NK-92 (cell line): ENCODE measurements around the gene MIGA1.
A peak's percentile ranks its signal among the peaks of the same experiment; 100 is the strongest.
"Not testable (repeated sequence)": the region's sequence is repeated elsewhere in the genome, so short reads cannot be mapped to it uniquely, and the experiment has no call there.

Source experiments
- DNase-seq: peaks from one replicate; lab custom pipeline; 2025; ENCODE audit not compliant: unreplicated experiment; lab: John Stamatoyannopoulos, UW

MIGA1 gene

DNA sequence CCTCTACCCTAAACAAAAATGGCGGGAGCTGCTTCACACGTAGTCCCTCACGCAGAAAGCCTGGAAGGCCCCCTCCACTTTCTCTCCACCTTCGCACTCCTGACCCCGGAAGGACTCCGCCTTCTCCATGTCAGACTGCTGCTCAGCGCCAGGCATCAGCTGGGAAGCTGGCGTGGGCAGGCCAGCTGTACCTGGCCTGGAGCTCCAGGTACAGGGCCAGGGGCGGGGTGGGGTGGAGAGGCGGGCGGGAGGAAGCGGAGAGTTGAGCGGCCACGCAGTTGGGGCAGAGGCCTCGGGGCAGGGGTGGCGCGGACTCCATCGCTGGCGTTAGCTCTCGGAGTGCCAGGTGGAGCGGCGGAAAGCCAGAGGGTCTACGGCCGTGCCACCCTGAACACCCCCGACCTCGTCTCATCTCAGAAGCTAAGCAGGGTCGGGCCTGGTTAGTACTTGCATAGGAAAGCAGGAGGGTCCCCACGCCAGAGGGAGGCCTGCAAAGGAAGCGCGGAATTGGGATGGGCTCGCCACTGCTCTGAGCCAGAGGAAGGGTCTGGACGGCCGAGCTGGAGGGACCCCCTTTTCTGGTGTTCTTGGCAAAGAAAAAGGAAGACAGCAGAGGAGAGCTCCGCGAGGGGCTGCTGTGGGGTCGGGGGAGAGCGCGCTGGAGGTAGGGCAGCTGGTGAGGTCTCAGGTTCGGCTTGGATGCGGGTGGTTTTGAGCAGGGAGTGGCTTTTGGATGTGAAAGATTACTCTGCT lies at the start of gene MIGA1:
Gene MIGA1 (plus strand): TSS at position 121 of the 753 bp plus-strand sequence. CDS start 3,604 bp downstream, outside the sequence.
- peak; percentile 14 for DNase-seq

DNA sequence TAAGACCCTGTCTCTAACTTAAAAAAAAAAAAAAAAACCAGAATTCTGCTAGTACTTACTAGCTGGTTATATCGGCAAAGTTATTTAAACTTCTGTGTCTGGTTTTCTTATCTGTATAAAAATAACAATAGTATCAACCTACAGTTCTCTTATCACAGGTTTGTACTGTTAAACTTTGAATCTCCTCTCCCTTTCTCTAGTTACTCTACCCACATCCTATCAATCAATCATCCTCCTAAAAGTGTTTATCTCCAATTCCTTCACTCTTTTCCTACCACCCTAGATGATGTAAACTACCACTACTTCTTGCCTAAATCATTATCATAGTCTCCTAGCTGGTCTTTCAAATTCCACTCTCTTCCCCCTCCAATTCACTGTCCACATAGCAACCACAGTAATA lies 47.4 kb upstream of the MIGA1 start:
- no peak for DNase-seq

DNA sequence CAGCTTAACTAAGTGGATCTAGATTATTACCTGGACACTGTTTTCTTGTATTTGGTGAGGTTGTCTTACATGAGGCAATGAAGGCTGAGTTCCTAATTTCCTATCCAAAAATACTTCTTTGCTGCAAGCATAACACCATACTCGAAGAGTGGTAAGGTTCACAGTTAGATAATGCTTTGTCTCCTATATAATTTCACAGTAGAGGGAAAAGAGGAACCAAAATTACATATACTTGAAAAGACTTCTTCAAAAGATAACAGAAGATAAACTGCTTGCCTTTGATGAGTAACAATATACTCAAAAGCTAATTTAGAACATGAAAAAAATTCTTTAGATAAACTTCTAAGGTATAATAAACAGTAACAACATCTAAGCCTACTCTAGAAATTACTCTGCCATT lies 40.2 kb upstream of the MIGA1 start:
- no peak for DNase-seq

GRCh38 chr1:77741316-77741715 lies 38.1 kb upstream of the MIGA1 start:
- DNase-seq: no peak

GRCh38 chr1:77742011-77742555 lies 37.4 kb upstream of the MIGA1 start:
- DNase-seq: no peak

DNA sequence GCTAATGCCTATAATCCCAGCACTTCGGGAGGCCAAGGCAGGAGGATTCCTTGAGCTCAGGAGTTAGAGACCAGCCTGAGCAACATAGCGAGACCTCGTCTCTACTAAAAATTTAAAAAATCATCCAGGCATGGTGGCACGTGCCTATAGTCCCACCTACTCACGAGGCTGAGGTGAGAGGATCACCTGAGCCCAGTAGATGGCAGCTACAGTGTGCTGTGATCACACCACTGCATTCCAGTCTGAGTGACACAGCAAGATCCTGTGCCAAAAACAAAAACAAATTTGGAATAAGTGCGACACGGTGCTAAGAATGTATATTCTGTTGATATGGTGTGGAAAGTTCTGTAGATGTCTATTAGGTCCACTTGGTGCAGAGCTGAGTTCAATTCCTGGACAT lies 34.9 kb upstream of the MIGA1 start:
- no peak for DNase-seq

GRCh38 chr1:77749489-77749888 lies 30.0 kb upstream of the MIGA1 start:
- not testable (repeated sequence) for DNase-seq

GRCh38 chr1:77756052-77756754 lies 23.2 kb upstream of the MIGA1 start:
- no peak for DNase-seq

DNA sequence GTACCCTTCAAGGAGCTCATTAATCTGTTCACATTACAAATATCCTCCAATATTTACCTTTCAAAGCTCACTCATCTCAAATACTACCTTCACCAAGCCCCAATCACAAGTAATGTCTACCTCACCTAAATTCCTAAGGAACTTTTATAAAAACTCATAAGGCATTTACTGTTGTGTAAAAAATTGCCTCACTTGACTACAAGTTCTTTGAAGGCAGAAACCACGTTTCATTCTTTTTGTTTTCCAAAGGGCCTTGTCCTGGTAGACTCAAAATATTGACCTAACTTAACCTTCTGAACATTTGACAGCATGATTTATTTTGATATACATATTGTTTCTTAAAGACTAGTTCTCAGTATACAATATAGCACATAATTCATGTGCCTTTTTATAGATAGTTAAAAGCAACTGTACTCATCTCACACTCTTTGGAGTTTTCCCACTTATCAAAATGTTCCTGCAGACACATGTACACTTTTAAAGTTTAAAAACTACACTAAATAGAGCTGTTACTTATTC lies 22.3 kb upstream of the MIGA1 start:
- DNase-seq: no peak

DNA sequence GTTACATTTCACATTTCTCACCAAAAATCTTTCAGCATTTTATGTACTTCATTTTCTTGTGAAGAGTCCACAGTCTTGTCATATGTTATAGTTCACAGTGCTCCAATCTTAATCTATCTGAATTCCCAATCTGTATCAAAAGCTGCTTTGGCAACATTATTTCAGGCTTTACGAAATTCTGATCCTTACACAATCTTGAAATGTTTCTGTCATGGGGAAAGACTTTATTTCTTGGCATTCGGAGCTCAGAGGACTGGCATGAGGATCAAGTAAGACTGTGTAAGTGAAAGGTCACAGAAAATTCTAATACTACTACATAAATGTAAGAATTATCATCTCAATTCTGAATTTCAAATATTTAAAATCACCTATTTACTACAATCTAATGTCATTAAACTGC lies 21.8 kb upstream of the MIGA1 start:
- no peak for DNase-seq

DNA sequence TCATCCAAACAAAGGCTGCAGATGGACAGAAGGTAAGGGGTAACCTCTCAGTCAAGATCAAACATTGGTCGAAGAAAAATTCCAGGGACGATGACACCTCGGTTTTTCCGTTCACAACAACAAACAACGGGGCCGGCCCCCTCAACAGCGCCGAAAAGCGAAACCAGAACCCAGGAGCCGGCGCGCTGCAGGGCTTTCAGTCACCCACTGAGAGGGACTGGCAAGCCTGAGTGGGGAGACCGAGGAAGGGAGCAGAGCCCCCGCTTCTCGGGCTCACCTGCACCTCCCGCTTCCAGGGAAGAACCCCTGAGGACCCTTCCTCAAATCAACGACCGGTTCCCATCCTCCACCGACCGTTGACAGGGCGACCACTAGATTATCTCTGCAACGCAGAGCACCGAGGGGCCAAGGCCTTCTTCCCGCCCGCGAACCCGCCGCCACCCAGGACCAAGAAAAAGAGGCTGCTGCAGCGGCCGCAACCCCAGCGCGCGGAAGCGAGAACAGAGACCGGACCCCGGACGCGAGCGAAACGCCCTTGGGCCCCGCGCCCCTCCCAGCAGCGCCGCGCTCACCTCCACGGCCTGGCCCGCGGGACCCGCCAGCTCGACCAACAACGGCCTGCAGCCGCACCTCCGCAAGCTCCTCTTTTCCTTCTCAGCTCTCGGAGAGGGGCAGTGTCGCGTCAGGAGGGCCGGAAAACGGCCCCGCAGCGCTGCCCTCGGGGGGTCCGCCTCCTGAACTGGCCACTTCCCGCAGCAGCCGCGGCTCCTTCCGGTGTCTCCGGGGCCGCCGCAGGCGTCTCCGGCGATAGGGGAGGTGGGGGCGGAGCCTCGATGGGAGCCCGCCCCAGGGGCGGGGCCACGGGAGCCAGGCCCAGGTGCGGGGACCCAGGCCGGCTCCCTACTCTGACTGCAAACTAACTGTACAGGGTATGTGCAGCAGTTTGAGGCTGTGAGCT lies 20.1 kb upstream of the MIGA1 start, which contains the start of gene USP33:
Gene USP33 (minus strand): TSS at position 782 of the 958 bp plus-strand sequence. CDS start 18,155 bp downstream, outside the sequence.
- DNase-seq: peak; percentile 43

GRCh38 chr1:77762072-77762476 lies 17.4 kb upstream of the MIGA1 start:
- no peak for DNase-seq

DNA sequence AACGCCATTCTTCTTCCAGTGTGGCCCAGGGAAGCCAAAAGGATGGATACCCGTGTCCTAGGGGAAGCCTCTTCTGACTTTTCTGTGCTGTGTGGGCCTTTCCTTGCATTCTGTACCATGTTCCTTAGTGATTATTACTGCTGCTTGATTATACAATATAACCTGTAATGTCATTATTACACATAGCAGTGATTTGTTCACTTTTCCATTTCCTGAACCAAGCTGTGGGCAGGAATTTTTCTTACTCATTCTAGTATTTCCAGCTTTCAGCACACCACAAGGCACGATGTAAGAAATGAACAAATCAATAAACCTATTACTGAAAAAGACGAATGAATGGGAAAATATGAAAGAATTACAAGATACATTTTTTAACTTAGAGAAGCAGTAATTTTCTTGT lies 11.4 kb upstream of the MIGA1 start:
- DNase-seq: no peak

DNA sequence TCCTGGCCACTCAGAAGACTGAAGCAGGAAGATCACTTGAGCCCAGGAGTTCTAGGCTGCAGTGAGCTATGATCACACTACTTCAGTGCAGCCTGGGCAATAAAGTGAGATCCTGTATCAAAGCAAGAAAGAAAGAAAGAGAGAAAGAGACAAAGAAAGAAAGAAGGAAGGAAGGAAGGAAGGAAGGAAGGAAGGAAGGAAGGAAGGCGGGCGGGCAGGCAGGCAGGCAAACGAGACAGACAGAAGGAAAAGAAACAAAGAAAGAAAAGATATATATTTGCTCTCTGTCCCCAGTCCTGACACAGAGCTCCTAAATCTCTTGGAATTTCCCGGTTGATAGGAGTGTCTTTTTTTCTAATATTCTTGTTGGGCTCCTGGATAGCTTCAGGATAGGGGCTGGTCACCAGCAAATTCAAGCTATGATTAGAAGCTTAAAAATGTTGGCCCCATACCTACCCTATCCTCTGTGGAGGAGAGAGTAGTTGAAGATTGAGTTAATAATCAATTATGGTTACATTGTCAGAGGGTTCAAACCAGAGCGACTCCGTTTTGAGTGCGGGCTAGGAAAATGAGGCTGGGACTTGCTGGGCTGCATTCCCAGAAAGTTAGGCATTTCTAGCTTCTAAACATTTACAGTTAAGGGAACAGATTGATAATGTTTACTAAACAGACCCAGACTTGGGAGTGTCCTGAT lies 3.3 kb upstream of the MIGA1 start:
- no peak for DNase-seq

- no peak for DNase-seq
Measured at GRCh38 chr1:77781683-77782082, 2.2 kb downstream of the MIGA1 start.

DNA sequence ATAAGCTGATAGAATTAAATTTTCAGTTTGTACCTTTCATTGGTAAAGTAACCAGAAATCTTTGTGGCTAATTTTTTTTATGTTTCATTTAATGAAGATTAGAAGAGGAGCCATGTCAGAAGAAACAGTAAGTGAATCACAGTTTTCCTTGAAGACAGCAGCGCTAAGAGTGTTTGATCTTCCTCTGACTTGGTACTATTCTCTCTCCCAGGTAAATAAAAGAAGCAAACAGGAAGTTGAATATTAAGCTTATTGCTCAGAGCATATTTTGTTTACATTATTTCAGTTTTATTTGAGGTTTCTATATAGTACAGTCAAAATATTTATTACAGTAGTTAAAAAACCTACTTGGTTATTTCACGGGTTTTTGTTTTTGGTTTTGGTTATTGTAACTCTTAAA lies 3.7 kb downstream of the MIGA1 start:
- DNase-seq: no peak

DNA sequence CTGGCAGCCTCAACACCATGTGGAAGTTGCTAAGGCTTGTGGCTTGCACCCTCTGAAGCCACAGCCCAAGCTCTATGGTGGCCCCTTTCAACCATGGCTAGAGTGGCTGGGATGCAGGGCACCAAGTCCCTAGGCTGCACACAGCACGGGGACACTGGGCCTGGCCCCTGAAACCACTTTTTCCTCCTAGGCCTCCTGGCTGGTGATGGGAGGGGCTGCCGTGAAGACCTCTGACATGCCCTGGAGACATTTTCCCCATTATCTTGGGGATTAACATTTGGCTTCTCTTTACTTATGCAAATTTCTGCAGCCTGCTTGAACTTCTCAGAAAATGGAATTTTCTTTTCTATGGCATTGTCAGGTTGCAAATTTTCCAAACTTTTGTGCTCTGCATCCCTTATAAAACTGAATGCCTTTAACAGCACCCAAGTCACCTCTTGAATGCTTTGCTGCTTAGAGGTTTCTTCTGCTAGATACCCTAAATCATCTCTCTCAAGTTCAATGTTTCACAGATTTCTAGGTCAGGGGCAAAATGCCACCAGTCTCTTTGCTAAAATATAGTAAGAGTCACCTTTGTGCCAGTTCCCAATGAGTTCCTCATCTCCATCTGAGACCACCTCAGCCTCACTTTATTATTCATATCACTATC lies 6.8 kb downstream of the MIGA1 start:
- not testable (repeated sequence) for DNase-seq

DNA sequence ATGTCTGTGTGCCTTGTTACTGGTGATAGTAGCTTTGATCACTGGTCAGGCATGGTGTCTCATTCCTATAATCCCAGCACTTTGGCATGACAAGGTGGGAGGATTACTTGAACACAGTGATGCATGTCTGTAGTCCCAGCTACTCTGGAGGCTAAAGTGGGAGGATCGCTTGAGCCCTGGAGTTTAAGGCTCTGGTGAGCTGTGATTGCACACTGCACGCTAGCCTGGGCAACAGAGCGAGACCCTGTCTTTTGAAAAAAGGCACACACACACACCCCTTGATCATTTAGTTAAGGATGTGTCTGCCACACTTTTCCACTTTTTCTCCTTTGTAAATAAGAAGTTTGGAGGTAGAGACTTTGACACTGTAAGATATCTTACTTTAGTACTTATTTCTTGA lies 15.1 kb downstream of the MIGA1 start:
- DNase-seq: no peak

GRCh38 chr1:77796695-77797405 lies 17.4 kb downstream of the MIGA1 start:
- no peak for DNase-seq
